ENCODE data around the gene ZNF511.

Gene ZNF511

DNA sequence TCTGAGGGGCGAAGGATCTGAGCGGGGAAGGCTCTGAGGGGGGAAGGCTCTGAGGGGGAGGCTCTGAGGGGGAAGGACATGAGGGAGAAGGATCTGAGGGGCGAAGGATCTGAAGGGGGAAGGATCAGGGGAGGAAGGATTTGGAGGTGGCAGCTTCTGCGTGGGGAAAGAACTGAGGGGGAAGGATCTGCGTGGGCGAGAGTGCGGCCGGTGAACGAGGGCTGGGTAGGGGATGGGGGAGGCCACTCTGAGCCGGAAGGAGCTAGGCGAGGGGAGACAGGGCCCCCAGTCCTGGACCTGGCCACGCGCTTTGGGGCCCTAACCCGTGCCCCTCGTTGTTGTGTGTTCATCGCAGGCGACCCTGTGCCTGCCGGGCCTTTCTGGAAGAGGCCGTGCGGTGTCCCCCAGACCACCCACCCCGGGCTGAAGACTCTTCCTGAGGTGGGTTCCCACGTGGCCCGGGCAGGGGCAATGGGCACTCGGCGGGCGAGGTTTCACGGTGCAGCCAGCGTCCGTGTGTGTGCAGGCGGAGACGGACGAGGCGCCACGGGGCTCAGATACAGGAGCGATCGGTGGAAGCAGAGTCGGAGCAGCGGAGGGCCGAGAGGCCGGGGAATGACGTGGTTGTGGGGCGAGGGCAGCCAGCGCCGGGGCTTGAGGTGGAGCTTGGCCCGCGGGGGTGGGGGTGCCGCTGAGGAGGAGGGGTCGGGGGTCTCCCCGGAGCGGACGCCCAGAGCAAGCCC is 26.0 kb downstream of the ZNF511 start:
- no peak for DNase-seq (ENCODE audit: extremely low read depth in 1 of 2, low read depth in 1 of 2)

DNA sequence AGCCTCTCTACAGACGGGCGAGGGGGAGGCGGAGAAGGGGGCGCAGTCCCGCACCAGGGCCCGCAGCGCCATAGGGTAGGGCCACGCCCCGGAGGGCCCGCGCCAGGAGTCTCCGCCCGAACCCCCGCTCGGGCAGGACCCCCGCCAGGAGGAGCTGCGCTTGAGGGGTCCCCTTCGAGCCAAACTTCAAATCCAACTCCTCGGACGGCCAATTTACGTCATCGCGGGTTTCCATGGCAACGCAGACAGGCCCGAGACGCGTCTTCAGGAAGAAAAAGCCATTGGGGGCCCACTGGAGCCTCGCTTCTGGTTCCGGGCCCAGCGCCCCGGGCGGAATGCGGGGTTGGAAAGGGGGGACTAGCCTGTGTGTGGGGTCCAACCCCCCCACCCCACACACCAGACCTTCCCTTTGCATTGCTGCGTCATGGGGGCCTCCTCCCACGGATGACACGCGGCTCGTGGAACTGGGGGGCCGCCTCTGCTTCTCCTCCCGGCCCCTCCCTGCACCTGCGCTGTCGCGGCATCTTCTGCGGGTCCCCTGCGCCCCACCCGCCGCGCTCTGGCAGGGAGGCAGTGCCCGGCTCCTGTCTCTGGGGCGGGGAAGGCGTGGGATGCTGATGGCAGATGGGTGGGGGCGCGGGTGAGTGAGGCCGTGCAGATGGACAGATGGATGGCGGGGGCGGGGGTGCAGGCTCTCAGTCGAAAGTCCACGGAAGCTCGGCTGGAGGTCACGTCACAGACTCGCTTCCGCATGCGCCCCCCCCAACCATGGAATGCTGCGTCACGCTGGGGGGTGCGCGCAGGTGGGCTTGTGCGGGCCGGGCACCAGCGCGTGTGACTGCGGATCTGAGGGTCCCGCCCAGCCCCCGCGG is 26.8 kb downstream of the ZNF511 start:
- DNase-seq (ENCODE audit: extremely low read depth in 1 of 2, low read depth in 1 of 2) = peak; percentile 71 to 86

DNA sequence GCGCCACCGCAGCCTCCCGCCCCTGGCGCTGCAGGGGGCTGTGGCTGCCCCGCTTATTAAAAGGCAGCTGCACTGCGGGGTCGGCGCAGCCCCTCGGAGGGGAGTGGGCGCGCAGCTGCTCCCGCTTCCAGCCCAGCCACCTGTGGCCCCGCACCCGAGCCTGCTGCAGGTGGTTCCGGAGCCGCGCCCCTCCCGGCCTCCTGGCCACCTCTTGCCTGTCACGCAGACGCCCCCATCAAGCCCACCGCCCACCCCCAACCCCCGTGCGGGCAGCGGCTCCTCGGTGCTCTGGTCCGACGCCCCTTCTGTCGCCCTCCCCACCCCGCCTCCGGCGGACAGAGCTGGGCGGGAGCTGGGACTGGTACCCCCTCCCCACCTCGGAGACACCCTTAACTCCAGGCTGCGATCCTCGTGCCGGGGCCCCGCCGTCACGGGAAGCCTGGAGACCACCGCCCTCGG is 27.4 kb downstream of the ZNF511 start:
- DNase-seq (ENCODE audit: extremely low read depth in 1 of 2, low read depth in 1 of 2) = no peak

DNA sequence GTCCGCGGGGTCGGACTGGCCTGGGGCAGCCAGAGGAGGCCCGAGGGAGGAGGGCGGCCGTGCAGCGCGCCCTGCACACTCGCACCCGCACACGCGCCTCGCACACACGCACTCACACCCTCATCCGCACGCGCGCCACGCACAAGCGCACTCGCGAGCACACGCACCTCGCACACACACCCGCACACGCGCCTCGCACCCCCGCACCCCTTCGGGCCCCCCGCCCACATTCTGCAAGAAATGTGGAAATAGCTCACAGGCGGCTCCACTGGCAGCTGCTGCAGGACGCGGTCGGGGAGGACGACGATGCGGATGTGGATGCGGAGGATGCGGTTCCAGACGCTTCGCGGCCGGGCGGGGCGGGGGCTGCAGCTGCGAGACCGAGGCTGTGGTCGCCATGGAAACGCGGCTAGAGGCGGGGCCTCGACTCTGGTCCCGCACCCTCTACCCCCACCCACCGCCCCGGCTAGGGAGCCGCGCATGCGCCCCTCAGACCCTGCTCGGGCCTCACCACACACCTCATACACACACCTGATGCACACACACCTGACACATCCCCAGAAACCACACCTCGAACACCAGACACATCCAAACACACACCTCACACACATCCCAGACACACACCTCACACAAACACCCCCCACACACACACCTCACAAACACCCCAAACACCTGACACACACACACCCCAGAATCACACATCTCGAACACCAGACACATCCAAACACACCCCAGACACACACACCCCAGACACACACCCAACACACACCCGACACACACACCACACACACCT is 28.1 kb downstream of the ZNF511 start, which contains the start of gene CALY:
Gene CALY, minus strand, starts transcription at position 320 of the 793 bp plus-strand sequence. CDS start 7,907 bp downstream, outside the sequence.
- peak; percentile 63 to 66 for DNase-seq (ENCODE audit: extremely low read depth in 1 of 2, low read depth in 1 of 2)

DNA sequence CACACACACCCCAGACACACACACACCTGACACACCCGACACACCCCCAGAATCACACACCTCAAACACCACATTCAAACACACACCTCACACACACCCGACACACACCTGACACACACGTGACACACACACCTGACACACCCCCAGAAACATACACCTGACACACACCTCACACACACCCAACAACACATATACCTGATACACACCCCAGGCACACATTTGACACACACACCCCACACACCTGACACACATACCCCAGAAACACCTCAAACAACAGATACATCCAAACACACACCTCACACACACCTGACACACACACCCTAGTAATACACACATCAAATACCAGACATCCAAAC is 28.6 kb downstream of the ZNF511 start:
- no peak for DNase-seq (ENCODE audit: extremely low read depth in 1 of 2, low read depth in 1 of 2)

DNA sequence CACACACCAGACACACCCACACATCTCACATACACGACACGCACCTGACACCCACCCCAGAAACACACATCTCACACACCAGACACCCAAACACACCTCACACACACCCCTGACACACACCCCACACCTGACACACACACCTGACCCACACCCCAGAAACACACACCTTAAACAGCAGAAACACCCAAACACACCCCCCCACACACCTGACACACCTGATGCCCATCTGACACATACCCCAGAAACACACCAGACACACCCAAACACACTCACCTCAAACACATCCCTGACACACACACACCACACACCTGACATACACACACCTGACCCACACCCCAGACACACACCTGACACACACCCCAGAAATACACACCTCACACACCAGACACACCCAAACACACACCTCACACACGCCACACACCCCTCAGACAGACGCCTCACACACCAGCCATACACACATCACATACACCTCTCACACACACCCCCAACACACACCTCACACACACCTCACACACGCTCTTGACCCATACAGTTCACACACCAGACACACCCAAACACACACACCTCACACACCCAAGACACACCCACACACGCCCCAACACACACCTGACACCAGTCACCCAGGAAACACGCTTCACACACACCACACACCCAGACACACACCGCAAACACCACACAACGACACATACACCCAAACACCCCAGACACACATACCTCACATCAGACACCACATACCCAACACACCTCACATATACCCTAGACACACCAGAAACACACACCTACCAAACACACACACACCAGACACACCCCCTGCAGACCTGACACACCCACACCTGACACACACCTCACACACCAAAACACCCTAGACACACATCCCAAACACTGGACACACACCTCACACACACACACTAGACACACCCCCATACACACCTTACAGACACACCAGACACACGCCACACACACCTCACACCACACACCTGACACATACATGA is 29.7 kb downstream of the ZNF511 start:
- no peak for DNase-seq (ENCODE audit: extremely low read depth in 1 of 2, low read depth in 1 of 2)

DNA sequence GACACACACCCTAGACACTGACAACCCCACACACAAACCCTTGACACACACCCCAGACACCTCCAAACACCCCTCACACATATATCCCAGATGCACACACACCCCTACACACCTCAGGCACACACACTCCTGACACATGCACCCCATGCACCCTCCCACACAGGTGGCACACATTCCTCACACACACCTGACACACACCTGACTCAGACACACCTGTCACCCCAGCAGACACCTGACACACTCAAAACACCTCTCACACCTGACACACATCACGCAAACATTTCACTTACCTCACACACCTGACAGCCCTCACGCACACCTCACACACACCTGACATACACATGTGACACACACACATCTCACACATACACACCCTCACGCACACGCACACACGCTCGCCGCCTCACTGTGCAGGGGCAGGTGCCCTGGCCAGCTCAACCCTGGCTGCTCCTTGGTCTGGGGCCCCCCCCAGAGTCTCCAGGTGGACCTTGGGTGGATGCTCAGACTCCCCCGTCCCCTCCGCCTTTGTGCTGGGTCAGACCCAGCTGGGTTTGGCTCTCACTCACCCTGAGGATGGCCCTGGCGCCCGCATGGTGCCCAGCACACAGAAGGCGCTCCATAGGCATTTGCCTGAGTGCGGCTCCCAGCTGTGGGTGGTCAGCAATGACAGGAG is 31.1 kb downstream of the ZNF511 start:
- DNase-seq (ENCODE audit: extremely low read depth in 1 of 2, low read depth in 1 of 2) = no peak

DNA sequence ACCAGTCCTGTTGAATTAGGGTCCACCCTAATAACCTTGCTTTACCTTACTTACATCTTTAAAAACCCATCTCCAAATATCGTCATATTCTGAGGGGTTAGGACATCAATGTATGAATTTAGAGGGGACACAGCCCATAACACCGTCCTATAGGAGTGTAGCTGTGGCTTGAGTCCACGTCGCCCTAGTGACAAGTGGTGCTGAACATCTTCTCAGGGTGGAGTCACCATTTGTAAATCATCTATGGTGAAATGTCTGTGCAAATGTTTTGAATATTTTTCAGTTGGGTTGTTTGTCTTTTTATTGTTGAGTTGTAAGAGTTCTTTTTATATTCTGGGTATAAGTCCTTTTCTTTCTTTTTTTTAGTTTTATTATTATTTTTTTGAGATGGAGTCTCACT is 33.3 kb downstream of the ZNF511 start:
- no peak for DNase-seq (ENCODE audit: extremely low read depth in 1 of 2, low read depth in 1 of 2)

DNA sequence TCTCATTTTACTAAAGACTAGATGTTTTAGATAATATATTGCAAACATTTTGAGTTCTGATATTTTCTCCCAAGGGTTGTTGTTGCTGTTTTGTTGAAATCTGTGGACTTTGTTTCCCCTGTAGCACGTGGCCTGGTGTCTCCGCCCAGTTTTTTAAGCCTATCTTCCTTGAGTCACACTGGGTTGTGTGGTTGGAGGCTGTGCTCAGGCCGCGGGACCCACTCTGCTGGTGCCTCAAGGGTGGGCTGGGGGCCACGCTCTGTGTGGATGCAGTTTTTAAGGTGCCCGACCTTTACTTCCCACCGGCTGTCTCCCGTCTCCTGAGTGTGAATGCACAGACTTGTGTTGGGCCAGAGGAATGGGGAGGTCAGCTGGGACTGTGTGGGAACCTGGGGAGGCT is 34.2 kb downstream of the ZNF511 start:
- no peak for DNase-seq (ENCODE audit: extremely low read depth in 1 of 2, low read depth in 1 of 2)

DNA sequence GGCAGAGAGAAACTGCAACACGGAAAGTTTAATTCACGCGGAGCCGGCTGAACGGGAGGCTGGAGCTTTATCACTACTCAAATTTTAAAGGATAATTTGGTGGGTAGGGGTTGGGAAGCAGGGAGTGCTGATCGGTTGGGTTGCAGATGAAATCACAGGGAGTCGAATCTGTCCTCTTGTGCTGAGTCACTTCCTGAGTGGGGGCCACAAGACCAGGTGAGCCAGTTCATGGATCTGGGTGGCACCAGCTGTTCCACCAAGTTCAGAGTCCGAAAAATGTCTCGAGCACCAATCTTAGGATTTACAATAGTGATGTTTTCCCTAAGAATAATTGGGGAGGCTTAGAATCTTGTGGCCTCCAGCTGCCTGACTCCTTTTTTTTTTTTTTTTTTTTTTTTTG is 34.8 kb downstream of the ZNF511 start:
- DNase-seq (ENCODE audit: extremely low read depth in 1 of 2, low read depth in 1 of 2) = no peak

DNA sequence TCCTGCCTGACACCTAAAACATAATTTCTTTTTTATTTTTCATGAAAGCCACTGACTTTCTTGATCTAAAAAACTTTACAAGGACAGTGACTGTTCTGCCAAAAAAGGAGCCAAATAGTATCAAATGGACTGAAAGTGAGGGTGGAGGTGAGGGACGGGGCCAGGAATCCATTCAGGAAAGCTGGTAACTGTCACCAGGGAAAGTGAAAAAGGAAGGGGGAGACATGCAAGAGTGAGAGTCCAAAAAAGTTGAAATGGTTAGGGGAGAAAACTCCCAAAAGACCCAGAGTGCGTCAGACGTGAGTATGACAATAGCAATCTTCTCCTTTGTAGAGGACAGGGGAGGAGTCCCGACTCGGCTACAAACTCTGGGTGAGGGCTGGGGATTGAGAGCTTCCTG is 35.5 kb downstream of the ZNF511 start:
- no peak for DNase-seq (ENCODE audit: extremely low read depth in 1 of 2, low read depth in 1 of 2)

DNA sequence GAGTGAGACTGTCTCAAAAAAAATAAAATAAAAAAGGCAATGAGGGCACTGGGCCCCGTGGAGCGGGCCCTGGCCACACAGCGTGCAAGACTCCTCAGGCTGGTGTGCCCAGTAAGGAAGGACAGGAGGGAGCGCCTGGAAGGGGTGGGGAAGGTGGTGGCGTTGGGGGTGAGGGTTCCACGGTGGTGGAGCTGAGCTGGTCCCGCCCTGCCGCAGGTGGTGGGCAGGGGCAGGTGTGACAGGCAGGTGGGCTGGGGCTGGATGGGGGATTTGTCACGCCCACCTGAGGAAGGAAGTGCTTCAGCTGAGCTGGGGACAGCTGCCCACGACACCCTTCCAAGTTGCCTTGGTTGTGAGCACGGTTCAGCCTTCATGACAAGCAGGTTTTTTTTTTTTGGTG is 37.7 kb downstream of the ZNF511 start:
- DNase-seq (ENCODE audit: extremely low read depth in 1 of 2, low read depth in 1 of 2) = no peak

DNA sequence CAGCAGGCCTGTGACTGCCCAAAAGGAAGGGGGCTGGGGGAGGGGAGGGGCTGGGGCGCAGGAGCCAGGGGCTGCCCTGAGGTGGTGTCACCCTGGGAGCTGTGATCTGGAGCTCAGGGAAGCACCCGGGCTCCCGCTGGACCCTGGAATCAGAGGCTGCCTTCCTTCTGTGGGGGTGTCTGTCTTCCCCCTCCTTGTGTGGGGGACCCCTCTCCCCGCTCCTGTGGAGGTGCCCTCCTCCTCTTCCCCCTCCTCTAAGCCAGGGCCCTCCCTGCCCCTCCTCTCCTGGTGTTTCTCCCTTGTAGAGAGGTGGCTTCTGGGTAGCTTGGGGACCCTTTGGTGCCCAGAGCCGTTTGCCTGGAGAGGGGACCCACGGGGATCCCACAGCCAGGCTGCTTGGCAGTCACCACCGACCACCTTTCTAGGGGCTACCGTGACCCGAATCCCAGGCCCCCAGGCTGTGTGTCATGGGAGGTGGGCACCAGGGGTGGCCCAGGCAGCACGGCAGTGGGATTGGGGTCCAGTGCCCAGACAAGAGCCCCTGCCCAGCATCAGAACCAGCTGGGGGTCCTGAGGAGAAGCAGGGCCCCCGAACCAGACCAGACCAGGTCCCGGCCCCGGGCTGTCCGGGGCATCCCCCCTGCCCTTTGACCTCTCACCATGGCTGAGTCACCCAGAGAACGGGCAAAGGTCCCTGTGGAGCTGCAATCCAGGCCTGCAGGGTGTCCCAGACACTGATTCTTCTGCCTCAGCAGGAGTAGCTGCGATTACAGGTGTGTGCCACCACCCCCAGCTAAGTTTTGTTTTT is 39.2 kb downstream of the ZNF511 start:
- no peak for DNase-seq (ENCODE audit: extremely low read depth in 1 of 2, low read depth in 1 of 2)

DNA sequence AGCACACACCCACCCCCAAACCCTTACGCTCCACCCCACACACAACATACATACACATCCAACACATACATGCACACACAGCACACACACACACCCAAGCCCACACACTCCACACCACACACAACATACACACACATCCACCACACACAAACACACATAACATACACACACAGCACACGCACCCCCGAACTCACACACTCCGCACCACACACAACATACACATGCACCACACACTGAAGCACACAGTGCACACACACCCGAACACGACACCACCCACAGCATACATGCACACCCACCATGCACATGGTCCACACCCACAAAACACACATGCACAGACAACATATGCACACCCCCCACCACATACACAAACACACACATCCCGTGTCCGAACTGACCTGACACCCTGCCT is 40.5 kb downstream of the ZNF511 start:
- no peak for DNase-seq (ENCODE audit: extremely low read depth in 1 of 2, low read depth in 1 of 2)

DNA sequence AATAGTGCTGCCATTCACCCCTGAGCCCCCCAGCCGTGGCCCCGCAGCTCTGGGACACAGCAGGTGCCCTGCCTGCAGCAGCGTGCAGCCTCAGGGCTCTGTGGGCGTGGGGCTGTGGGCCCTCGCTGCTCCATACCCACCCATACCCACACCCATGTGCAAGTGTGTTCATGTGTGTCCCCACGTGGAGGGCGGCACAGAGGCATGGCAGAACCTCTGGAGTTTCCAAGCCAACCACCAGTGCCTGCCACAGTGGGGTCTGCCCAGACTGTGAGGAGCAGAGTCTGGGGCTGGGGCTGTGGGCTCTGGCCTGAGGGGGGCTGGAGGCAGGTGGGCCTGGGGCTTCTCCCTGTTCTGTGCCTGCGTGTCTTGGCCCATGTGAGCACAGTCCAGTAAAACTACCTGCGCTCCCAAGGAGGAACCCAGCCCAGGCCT is 40.9 kb downstream of the ZNF511 start:
- DNase-seq (ENCODE audit: extremely low read depth in 1 of 2, low read depth in 1 of 2) = no peak

DNA sequence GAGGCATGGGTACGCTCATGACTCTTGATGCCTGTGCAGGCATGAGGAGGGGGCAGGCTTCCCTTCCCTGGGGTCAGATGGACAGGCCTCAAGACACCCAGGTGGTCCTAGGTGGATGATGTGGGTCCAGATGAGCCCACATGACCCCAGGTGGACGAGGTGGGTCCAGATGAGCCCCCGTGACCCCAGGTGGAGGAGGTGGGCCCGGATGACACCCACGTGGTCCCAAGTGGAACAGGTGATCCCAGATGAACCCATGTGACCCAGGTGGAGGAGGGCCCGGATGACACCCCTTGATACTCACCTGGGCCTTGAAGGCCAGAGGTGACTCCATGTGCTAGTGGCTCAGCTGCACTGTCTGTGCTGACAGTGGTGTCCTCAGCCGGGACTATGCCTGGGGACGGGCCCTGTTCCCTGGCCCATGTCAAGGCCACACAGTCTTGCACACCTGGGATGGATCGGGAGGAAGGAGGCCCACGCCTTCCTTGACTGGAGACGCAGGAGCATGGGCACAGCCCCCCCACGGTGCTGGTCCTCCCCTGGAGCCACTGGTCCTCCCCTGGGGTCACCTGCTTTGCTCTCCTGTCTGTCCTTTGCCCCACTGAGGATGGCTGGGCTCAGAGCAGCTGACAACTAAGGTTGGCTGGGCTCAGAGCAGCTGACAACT is 41.7 kb downstream of the ZNF511 start:
- DNase-seq (ENCODE audit: extremely low read depth in 1 of 2, low read depth in 1 of 2) = no peak

DNA sequence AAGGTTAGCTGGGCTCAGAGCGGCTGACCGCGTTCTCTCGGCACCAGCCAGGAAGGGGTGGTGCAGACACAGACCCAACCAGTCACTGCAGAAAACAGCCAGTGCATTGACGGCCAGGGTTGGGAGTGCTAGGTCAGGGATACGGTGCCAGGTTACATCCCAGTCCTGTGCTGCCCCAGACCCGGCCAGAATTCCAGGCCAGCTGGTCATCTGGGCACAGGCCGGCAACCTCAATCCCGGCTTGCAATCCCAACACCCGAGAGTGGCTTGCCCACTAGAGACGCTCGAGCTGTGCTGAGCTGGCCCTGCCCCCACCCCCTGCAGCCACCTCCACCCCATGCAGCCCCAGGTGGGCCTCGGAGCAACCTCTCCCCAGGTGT is 42.2 kb downstream of the ZNF511 start:
- no peak for DNase-seq (ENCODE audit: extremely low read depth in 1 of 2, low read depth in 1 of 2)
